Transverse colon (tissue), 4 donors: ENCODE data around the gene ATP6V1B1. TPM values are rescaled to one million over a fixed set of nuclear protein-coding genes. Genes with fewer than 3 reads are reported as not detected.

ENCODE experiments used
- DNase-seq: peaks from one replicate; pipeline ENCODE4 v3.0.0-alpha.2; 2019
- H3K27ac ChIP-seq, 4 donors: fragments of 200-600 bp; sonication (generic); 2 replicates each; pipeline ENCODE4 v1.5.1; 2016 to 2018; ENCODE audit warnings: inconsistent platforms in 4 of 4
- H3K27me3 ChIP-seq: fragments of 200-600 bp; sonication (generic); 2 replicates; pipeline ENCODE4 v1.5.1; 2017; ENCODE audit warnings: inconsistent platforms
- H3K36me3 ChIP-seq, 4 donors: fragments of 200-600 bp; sonication (generic); 2 replicates each; pipeline ENCODE4 v1.5.1; 2017 to 2019; ENCODE audit warnings: inconsistent platforms in 4 of 4
- H3K4me1 ChIP-seq, 4 donors: fragments of 200-600 bp; sonication (generic); 2 replicates each; pipeline ENCODE4 v1.5.1; 2017 to 2020; ENCODE audit warnings: inconsistent platforms in 4 of 4
- H3K4me3 ChIP-seq, 4 donors: fragments of 200-600 bp; sonication (generic); 1 replicate in 1 of 4; 2 replicates in 3 of 4; pipeline versions ENCODE4 v1.5.1 to v1.6.1; 2017 to 2019; ENCODE audit warnings: inconsistent platforms in 4 of 4
- H3K9me3 ChIP-seq, 2 donors: fragments of 200-600 bp; sonication (generic); 2 replicates each; pipeline ENCODE4 v1.5.1; 2017 to 2019; ENCODE audit warnings: inconsistent platforms in 2 of 2
- CTCF ChIP-seq, 5 experiments: fragments of 200-600 bp in 3 of 5; fragments of 450-650 bp in 2 of 5; sonication (generic) in 3 of 5; IDR thresholded peaks; 1 replicate in 2 of 5; 2 replicates in 3 of 5; pipeline ENCODE4 v1.5.1; 2016 to 2017; ENCODE audit warnings: antibody characterized with exemption in 5 of 5, inconsistent platforms in 3 of 5, mild to moderate bottlenecking in 2 of 5, moderate library complexity in 1 of 5
- EP300 ChIP-seq: sonication (generic); formaldehyde crosslinking; IDR thresholded peaks from one replicate; pipeline ENCODE4 v1.6.1; 2017; ENCODE audit warnings: antibody characterized with exemption, low read depth
- POLR2A ChIP-seq: fragments of 450-650 bp; IDR thresholded peaks from one replicate; pipeline ENCODE4 v1.6.1; 2016; ENCODE audit warnings: antibody characterized with exemption, mild to moderate bottlenecking, moderate library complexity
- POLR2AphosphoS5 ChIP-seq, 3 donors: sonication (generic); formaldehyde crosslinking; IDR thresholded peaks; one replicate each; pipeline ENCODE4 v1.6.1; 2016; ENCODE audit warnings: antibody characterized with exemption in 3 of 3
- WGBS, 2 donors: methylation state at CpG; one replicate each; pipeline ENCODE4 v1.1.5; 2018; ENCODE audit warnings: low coverage in 1 of 2; 5-methylcytosine and 5-hydroxymethylcytosine counted together
- in situ Hi-C, 4 donors: fragments of 200-750 bp; cut with MboI; loops; one replicate each; pipeline versions ENCODE4 v1.15.0 to v1.15.1; 2017; ENCODE audit warnings: low sequenced_read_pairs in 3 of 4, low pct_ligation_motif_present in 1 of 4, low pct_unique_long_range_greater_than_20kb in 1 of 4
- intact Hi-C: fragments of 100-400 bp; cut with DNase I; formaldehyde crosslinking; loops from one replicate; pipeline ENCODE4 v1.15.1; 2023; ENCODE audit warnings: low total_unique reads
- total RNA-seq, 4 donors: library from RNA; depleted of rRNA; stranded (reverse); fragments of >200 nt; gene quantifications; one replicate each; pipeline ENCODE4 v1.1.0, GENCODE V29; 2016

ATP6V1B1 gene
- total RNA-seq, 4 donors from 2014 or later: not detected

GRCh38 chr2:70936979-70937811 lies 1.5 kb downstream of the ATP6V1B1 start:
- Histone ChIP-seq H3K9me3 (no peaks in the 10 kb centered on the region), H3K27ac (no peak overlapping the region), H3K27me3 (peaks cover 10% of the 10 kb centered on the region), H3K36me3 (no peaks in the 10 kb centered on the region), H3K4me1 (no peaks in the 10 kb centered on the region), H3K4me3 (no peak overlapping the region)
- DNase-seq: no peak
- in situ Hi-C loops: loop anchor here in 3 of 4 donors (25.0 kb wide), 1 partner anchor 625 kb away; the partner anchor contains the start of gene FAM136A (in 3 of the 3)
- intact Hi-C loops: no loop called here
- no peak for TF ChIP-seq CTCF (IDR thresholded peaks at IDR 0.05)
- no peak for TF ChIP-seq POLR2A
- no peak for TF ChIP-seq EP300
- no peak for TF ChIP-seq POLR2AphosphoS5 (IDR thresholded peaks at IDR 0.05)
- 70% methylated on average over 10 of the region's 10 CpGs; no CpG with 5 or more reads in 1 of the 2 donors for WGBS, 2 donors

GRCh38 chr2:70937866-70938585 lies 2.3 kb downstream of the ATP6V1B1 start:
- intact Hi-C loops (no loop called here), in situ Hi-C loops (loop anchor here in 3 of 4 donors (25.0 kb wide), 1 partner anchor 626 kb away; the partner anchor contains the start of gene FAM136A (in 3 of the 3))
- no peak for DNase-seq
- TF ChIP-seq EP300: no peak
- TF ChIP-seq POLR2A: no peak
- no peak for TF ChIP-seq CTCF (IDR thresholded peaks at IDR 0.05)
- TF ChIP-seq POLR2AphosphoS5 (IDR thresholded peaks at IDR 0.05): no peak
- Histone ChIP-seq H3K4me1 (no peaks in the 10 kb centered on the region), H3K36me3 (no peaks in the 10 kb centered on the region), H3K4me3 (no peak overlapping the region), H3K27ac (no peak overlapping the region), H3K9me3 (no peaks in the 10 kb centered on the region), H3K27me3 (peaks cover 10% of the 10 kb centered on the region)
- WGBS, 2 donors: 75 to 88% methylated on average over 3 to 10 of the region's 10 CpGs

- intact Hi-C loops: no loop called here
- 67% methylated on average over 3 of the region's 3 CpGs; no CpG with 5 or more reads in 1 of the 2 donors for WGBS, 2 donors
- no peak for DNase-seq
- Histone ChIP-seq H3K4me3 (no peak overlapping the region), H3K36me3 (no peaks in the 10 kb centered on the region), H3K27me3 (peaks cover 10% of the 10 kb centered on the region), H3K9me3 (no peaks in the 10 kb centered on the region), H3K4me1 (no peaks in the 10 kb centered on the region), H3K27ac (no peak overlapping the region)
- TF ChIP-seq EP300 (no peak), CTCF (IDR thresholded peaks at IDR 0.05) (no peak), POLR2AphosphoS5 (IDR thresholded peaks at IDR 0.05) (no peak), POLR2A (no peak)
- in situ Hi-C loops: loop anchor here in 3 of 4 donors (25.0 kb wide), 1 partner anchor 626 kb away; the partner anchor contains the start of gene FAM136A (in 3 of the 3)
These were observed 2.9 kb downstream of the ATP6V1B1 start for GRCh38 chr2:70938586-70938950.
